Measurements from ENCODE around the gene DENND4C.
A peak's percentile ranks its signal among the peaks of the same experiment; 100 is the strongest.
"Not testable (repeated sequence)": the region's sequence is repeated elsewhere in the genome, so short reads cannot be mapped to it uniquely, and the experiment has no call there.

Gene DENND4C

DNA sequence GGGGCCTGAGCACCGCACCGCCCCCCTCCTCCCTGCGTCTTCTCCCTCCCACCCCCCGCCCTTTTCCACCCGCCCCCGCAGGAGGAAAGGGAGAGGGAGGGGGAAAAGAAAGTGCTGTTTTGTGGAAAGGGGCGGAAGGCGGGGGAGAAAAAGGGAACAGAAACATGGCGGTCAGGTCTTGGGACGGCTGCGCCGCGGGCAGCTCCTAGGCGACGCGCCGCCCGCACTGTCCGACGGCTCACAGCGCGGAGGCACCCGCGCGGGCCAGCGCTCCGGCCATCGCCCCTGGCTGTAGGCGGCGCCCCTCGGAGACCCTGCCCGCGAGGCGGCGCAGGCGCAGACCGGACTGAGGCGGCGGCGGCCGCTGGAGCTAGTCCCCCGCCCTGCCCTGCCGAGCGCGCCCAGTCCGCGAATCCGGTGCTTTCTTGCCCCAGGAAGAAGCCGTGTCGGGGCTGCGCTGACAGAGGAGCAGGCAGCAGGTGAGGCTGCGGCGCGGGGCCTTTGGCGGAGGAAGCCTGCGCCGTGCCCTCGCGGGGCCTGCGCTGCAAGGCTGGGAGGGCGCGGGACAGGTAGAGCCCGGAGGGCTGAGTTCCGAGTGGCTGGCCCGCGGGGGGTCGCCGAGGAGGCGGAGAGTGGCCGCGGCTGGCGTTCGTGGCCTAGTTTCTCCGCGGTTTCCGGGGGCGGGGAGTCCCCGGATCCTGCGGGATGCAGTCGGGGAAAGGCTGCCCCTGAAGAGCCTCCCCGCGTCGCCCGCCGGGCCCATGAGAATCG lies at the start of gene DENND4C:
TSS of gene DENND4C (plus strand) at position 339 of the 771 bp plus-strand sequence. CDS start 45,482 bp downstream, outside the sequence.
- H3K36me3 ChIP-seq (ENCODE audit: control insufficient read depth, insufficient read depth, low read length) = no peaks in the 10 kb centered on the region
- H3K27ac ChIP-seq (ENCODE audit: low read depth, low read length) = peak within 1 kb of the TSS; percentile 99
- H3K4me1 ChIP-seq (ENCODE audit: control insufficient read depth, insufficient read depth, low read length) = peaks cover 23% of the 10 kb centered on the region
- H3K9me3 ChIP-seq (ENCODE audit: control insufficient read depth, insufficient read depth, low read length) = no peaks in the 10 kb centered on the region
- H3K9ac ChIP-seq (ENCODE audit: low read depth, low read length) = peak within 1 kb of the TSS; percentile 87
- H3K4me3 ChIP-seq (ENCODE audit: low read depth, low read length) = peak within 1 kb of the TSS; percentile 92
- 0 out of 2 replicates have a peak, but pooled peaks cover 3% of the 10 kb centered on the region for H3K27me3 ChIP-seq (ENCODE audit: control insufficient read depth, insufficient read depth, low read length)

DNA sequence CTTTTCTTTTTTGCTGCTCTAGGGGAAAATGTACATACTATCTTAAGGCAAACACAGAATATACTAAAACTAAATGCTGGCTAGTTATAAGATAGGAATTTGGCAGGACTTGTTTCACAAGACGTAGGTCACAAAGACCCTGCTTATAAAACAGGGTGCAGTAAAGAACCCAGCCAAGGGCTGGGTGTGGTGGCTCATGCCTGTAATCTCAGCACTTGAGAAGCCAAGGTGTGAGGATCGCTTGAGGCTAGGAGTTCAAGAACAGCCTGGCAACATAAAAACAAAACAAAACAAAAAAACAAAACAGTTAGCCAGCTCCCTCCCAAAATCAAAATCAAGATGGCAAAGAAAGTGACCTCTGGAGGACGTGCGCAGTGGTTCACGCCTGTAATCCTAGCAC lies 49.5 kb upstream of the DENND4C start:
- H3K27ac ChIP-seq (ENCODE audit: low read depth, low read length) = no peak overlapping the region

DNA sequence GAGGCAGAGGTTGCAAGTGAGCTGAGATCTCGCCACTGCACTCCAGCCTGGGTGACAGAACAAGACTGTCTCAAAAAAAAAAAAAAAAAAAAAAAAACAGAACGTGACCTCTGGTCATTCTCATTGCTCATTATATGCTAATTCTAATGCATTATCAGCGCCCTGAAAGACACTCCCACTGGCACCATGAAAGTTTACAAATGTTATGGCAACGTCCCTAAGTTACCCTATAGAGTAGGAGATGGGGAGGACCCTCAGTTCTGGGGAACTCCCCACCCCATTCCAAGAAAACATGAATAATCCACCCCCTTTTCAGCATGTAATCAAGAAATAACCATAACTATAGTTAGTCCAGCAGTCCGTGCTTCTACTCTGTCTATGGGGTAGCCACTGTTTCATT lies 48.9 kb upstream of the DENND4C start:
- no peaks in the 10 kb centered on the region for H3K27me3 ChIP-seq (ENCODE audit: control insufficient read depth, insufficient read depth, low read length)
- no peak overlapping the region for H3K4me3 ChIP-seq (ENCODE audit: low read depth, low read length)
- no peaks in the 10 kb centered on the region for H3K9me3 ChIP-seq (ENCODE audit: control insufficient read depth, insufficient read depth, low read length)
- H3K27ac ChIP-seq (ENCODE audit: low read depth, low read length) = no peak overlapping the region
- peaks cover 7% of the 10 kb centered on the region for H3K4me1 ChIP-seq (ENCODE audit: control insufficient read depth, insufficient read depth, low read length)
- H3K36me3 ChIP-seq (ENCODE audit: control insufficient read depth, insufficient read depth, low read length) = no peaks in the 10 kb centered on the region
- no peak overlapping the region for H3K9ac ChIP-seq (ENCODE audit: low read depth, low read length)

More for the DNA sequence above, 49.5 kb upstream of the DENND4C start:
- H3K9me3 ChIP-seq (ENCODE audit: control insufficient read depth, insufficient read depth, low read length) = no peaks in the 10 kb centered on the region
- peaks cover 7% of the 10 kb centered on the region for H3K4me1 ChIP-seq (ENCODE audit: control insufficient read depth, insufficient read depth, low read length)
- H3K4me3 ChIP-seq (ENCODE audit: low read depth, low read length) = no peak overlapping the region
- H3K36me3 ChIP-seq (ENCODE audit: control insufficient read depth, insufficient read depth, low read length) = no peaks in the 10 kb centered on the region
- H3K27me3 ChIP-seq (ENCODE audit: control insufficient read depth, insufficient read depth, low read length) = no peaks in the 10 kb centered on the region
- H3K9ac ChIP-seq (ENCODE audit: low read depth, low read length) = no peak overlapping the region

DNA sequence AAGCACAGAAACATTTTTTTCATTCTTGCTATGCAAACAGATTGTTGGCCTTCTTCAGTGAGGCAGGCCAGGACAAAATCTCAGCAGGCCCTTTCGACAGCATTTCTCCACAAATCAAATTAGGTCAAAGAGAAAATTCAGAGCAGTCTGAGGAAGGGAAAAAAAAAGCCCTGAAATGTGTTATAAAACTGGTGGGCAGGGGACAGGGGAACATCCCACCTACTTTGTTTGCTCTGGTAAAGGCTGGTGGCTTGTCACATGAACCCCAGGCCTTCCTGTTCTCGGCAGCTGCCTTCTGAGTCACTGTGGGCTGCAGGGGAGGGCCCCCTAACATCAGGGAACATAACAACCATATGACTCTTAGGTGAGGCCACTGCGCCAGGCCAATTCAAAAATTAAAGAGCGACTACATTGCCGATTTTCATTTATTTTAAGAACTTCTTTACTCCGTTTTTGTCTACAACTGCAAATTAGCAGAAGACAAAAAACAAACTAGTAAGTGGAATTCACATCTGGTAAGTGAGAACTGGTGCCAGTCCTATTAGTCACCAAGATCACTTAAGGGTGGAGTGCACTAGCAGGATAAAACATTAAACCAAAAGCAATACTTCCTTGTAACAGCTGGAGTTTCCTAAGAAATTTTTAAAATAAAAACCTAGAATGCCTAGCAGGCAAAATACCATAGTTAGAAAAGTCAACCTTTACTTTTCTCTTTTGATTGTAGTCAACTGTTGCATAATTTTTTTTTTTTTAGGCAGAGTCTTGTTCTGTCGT lies 46.2 kb upstream of the DENND4C start:
- H3K9ac ChIP-seq (ENCODE audit: low read depth, low read length) = peak overlapping the region; percentile 51; the same call in 1 of the 2 replicates

DNA sequence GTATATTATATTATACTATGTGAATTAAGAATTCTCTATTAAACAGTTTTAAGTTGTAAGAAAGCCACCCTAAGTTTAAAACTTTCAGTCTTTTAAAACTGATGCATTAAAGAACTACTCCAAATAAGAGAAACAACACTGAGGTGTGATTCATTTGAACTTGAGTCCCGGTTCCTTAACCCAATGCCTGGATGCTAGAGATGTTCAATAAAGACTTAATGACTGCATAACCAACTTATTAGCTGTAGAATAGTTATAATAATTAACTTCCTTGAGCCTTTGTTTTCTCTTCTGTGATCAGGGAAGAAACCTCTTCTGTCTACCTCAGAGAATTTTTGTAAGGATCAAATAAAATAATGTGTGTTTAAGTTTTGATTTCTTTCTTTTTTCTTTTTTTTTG lies 45.3 kb upstream of the DENND4C start:
- H3K27ac ChIP-seq (ENCODE audit: low read depth, low read length) = no peak overlapping the region
- H3K4me3 ChIP-seq (ENCODE audit: low read depth, low read length) = no peak overlapping the region
- H3K9me3 ChIP-seq (ENCODE audit: control insufficient read depth, insufficient read depth, low read length) = no peaks in the 10 kb centered on the region
- no peak overlapping the region for H3K9ac ChIP-seq (ENCODE audit: low read depth, low read length)
- no peaks in the 10 kb centered on the region for H3K36me3 ChIP-seq (ENCODE audit: control insufficient read depth, insufficient read depth, low read length)
- H3K4me1 ChIP-seq (ENCODE audit: control insufficient read depth, insufficient read depth, low read length) = peaks cover 14% of the 10 kb centered on the region
- no peaks in the 10 kb centered on the region for H3K27me3 ChIP-seq (ENCODE audit: control insufficient read depth, insufficient read depth, low read length)

More for the DNA sequence above, 46.2 kb upstream of the DENND4C start:
- Histone ChIP-seq H3K36me3 (ENCODE audit: control insufficient read depth, insufficient read depth, low read length) (no peaks in the 10 kb centered on the region), H3K27me3 (ENCODE audit: control insufficient read depth, insufficient read depth, low read length) (no peaks in the 10 kb centered on the region), H3K4me1 (ENCODE audit: control insufficient read depth, insufficient read depth, low read length) (peaks cover 14% of the 10 kb centered on the region), H3K27ac (ENCODE audit: low read depth, low read length) (peak overlapping the region; percentile 81), H3K4me3 (ENCODE audit: low read depth, low read length) (no peak overlapping the region), H3K9me3 (ENCODE audit: control insufficient read depth, insufficient read depth, low read length) (no peaks in the 10 kb centered on the region)

DNA sequence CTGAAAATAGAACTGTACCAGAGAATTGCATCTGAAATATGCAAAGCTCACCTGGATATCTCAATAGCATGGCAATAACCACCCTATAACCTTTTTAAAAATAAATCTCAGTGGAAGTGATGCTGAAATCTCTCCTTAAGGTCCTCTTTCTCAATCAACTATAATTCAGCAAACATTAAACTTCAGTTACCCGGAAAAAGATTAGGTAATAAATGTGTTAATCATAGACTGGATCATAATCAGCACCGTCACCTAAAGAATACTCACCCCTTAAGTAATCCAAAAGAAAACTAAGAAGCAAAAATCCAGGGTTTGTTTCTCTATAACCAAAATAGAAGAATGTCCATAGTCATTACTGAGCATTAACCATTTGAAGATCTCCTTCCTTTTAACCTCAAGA lies 44.3 kb upstream of the DENND4C start:
- Histone ChIP-seq H3K9me3 (ENCODE audit: control insufficient read depth, insufficient read depth, low read length) (no peaks in the 10 kb centered on the region), H3K36me3 (ENCODE audit: control insufficient read depth, insufficient read depth, low read length) (no peaks in the 10 kb centered on the region), H3K27ac (ENCODE audit: low read depth, low read length) (no peak overlapping the region), H3K4me3 (ENCODE audit: low read depth, low read length) (no peak overlapping the region), H3K9ac (ENCODE audit: low read depth, low read length) (no peak overlapping the region), H3K27me3 (ENCODE audit: control insufficient read depth, insufficient read depth, low read length) (no peaks in the 10 kb centered on the region), H3K4me1 (ENCODE audit: control insufficient read depth, insufficient read depth, low read length) (peaks cover 14% of the 10 kb centered on the region)

DNA sequence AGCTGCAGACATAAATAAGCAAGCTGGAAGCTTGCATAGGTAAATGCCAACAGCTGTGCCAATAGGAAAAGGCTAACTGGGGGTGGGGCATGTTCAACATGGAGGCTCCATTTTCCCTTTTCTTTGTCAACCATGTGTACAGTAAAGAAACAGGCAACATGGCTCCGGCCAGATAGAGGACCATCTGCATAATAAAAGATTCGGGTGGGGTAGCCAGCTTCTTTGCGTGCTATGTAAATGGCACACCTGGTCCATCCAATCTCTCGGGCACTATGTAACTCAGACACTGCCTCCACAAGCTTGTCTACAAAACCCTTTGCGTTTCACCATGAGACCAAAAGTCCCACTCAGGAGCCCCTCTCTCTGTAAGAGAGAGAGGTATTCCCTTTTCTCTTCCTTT lies 41.7 kb upstream of the DENND4C start:
- Histone ChIP-seq H3K27me3 (ENCODE audit: control insufficient read depth, insufficient read depth, low read length) (no peaks in the 10 kb centered on the region), H3K9me3 (ENCODE audit: control insufficient read depth, insufficient read depth, low read length) (no peaks in the 10 kb centered on the region), H3K4me3 (ENCODE audit: low read depth, low read length) (no peak overlapping the region), H3K4me1 (ENCODE audit: control insufficient read depth, insufficient read depth, low read length) (peaks cover 14% of the 10 kb centered on the region), H3K36me3 (ENCODE audit: control insufficient read depth, insufficient read depth, low read length) (no peaks in the 10 kb centered on the region), H3K27ac (ENCODE audit: low read depth, low read length) (no peak overlapping the region), H3K9ac (ENCODE audit: low read depth, low read length) (no peak overlapping the region)

DNA sequence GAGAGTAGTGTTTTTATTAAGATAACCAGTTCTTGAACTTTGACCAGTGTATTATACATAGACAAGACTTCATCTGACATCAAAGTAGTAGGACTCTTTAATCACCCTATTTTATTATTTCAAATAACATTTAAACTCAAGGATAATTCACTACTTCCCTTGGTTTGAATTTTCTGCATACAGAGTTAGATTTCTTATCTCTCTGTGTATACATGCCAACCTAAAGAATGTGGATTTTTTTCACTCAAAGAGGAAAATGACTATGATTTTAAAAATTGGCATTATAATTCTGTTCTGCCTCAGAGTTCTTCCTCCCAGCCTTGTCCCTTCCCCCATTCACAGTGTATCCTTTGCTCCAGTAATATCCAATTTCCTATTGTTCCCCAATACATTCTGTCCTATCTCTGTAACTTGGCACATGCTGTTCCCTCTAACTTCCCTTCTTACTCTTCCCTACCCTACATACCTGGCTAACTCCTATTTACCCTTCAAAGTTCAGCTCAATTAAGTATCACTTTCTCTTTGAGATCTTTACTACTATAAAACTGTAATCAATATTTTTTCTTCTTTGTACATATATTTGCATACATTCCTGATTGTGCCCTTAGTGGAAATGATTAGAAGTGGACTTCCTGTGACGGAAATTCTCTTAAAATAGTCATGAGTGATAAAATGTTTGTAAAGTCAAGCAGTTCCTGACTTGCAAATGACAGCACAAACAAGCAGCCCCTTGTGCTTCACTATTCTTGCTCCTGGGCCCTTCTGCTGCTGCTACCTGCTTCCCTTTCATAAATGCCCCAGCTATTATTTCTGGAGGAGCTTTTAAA lies 38.1 kb upstream of the DENND4C start:
- Histone ChIP-seq H3K27me3 (ENCODE audit: control insufficient read depth, insufficient read depth, low read length) (no peaks in the 10 kb centered on the region), H3K9ac (ENCODE audit: low read depth, low read length) (no peak overlapping the region), H3K27ac (ENCODE audit: low read depth, low read length) (no peak overlapping the region), H3K36me3 (ENCODE audit: control insufficient read depth, insufficient read depth, low read length) (no peaks in the 10 kb centered on the region), H3K4me3 (ENCODE audit: low read depth, low read length) (no peak overlapping the region), H3K4me1 (ENCODE audit: control insufficient read depth, insufficient read depth, low read length) (peaks cover 6% of the 10 kb centered on the region), H3K9me3 (ENCODE audit: control insufficient read depth, insufficient read depth, low read length) (no peaks in the 10 kb centered on the region)

DNA sequence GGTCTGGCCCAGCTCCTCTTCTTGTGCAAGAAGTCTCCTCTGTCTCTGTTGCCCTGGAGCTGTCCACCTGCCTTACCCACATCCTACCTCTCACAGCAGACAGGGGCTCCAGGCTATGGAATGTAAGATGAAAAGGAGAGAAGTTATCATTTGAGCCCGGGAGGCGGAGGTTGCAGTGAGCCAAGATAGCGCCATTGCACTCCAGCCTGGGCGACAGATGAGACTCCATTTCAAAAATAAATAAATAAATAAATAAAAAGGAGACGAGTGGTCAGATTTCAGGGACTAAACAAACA lies 37.5 kb upstream of the DENND4C start:
- Histone ChIP-seq H3K27ac (ENCODE audit: low read depth, low read length) (no peak overlapping the region), H3K4me1 (ENCODE audit: control insufficient read depth, insufficient read depth, low read length) (peaks cover 6% of the 10 kb centered on the region), H3K9ac (ENCODE audit: low read depth, low read length) (no peak overlapping the region), H3K36me3 (ENCODE audit: control insufficient read depth, insufficient read depth, low read length) (no peaks in the 10 kb centered on the region), H3K27me3 (ENCODE audit: control insufficient read depth, insufficient read depth, low read length) (no peaks in the 10 kb centered on the region), H3K4me3 (ENCODE audit: low read depth, low read length) (no peak overlapping the region), H3K9me3 (ENCODE audit: control insufficient read depth, insufficient read depth, low read length) (no peaks in the 10 kb centered on the region)

DNA sequence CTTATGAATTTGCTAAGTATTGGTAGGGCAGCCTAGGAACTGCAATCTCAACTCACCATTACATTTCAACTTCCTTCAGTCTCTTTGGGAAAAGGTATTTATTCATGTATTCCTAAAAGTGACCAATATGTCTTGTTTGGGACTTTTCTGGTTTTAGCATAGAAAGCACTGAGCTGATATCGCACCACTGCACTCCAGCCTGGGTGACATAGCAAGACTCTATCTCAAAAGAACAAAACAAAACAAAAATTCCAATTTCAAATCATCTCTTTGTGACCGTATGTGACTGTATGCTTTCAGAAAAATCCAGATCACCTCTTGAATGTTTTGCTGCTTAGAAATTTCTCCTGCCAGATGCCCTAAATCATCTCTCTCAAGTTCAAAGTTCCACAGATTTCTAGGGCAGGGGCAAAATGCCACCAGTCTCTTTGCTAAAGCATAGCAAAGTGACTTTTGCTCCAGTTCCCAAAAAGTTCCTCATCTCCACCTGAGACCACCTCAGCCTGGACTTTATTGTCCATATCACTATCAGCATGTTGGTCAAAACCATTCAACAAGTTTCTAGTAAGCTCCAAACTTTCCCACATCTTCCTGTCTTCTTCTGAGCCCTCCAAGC lies 37.0 kb upstream of the DENND4C start:
- H3K9me3 ChIP-seq (ENCODE audit: control insufficient read depth, insufficient read depth, low read length); H3K4me1 ChIP-seq (ENCODE audit: control insufficient read depth, insufficient read depth, low read length); H3K27me3 ChIP-seq (ENCODE audit: control insufficient read depth, insufficient read depth, low read length); H3K27ac ChIP-seq (ENCODE audit: low read depth, low read length); H3K4me3 ChIP-seq (ENCODE audit: low read depth, low read length); H3K36me3 ChIP-seq (ENCODE audit: control insufficient read depth, insufficient read depth, low read length); H3K9ac ChIP-seq (ENCODE audit: low read depth, low read length): not testable (repeated sequence)

Data from HUES48 (cell line).